Breast epithelium (tissue), 4 donors: Measurements from ENCODE around the gene NFATC4. TPM values are rescaled to one million over a fixed set of nuclear protein-coding genes. Genes with fewer than 3 reads are reported as not detected.
A peak's percentile ranks its signal among the peaks of the same experiment; 100 is the strongest.

Experiments used
- DNase-seq, 2 donors: peaks; one replicate each; pipeline ENCODE4 v3.0.0-alpha.2; 2019; ENCODE audit warnings: low spot score in 2 of 2
- H3K27ac ChIP-seq, 2 donors: fragments of 200-600 bp; sonication (generic) in 1 of 2; one replicate each; pipeline ENCODE4 v1.5.1; 2016 to 2019; ENCODE audit warnings: mild to moderate bottlenecking in 1 of 2
- H3K27me3 ChIP-seq, 2 donors: fragments of 200-600 bp; sonication (generic) in 1 of 2; one replicate each; pipeline versions ENCODE4 v1.5.1 to v1.6.0; 2017 to 2019; ENCODE audit warnings: control low read depth in 1 of 2, mild to moderate bottlenecking in 1 of 2
- H3K36me3 ChIP-seq: fragments of 200-600 bp; one replicate; pipeline ENCODE4 v1.5.1; 2019
- H3K4me1 ChIP-seq, 2 donors: fragments of 200-600 bp; sonication (generic); one replicate each; pipeline ENCODE4 v1.5.1; 2016 to 2019; ENCODE audit warnings: control low read depth in 1 of 2
- H3K4me3 ChIP-seq, 3 donors: fragments of 200-600 bp; sonication (generic); 1 replicate in 2 of 3; 2 replicates in 1 of 3; pipeline ENCODE4 v1.5.1; 2016 to 2019; ENCODE audit warnings: mild to moderate bottlenecking in 3 of 3, moderate library complexity in 2 of 3
- H3K9me3 ChIP-seq, 2 donors: fragments of 200-600 bp; sonication (generic) in 1 of 2; one replicate each; pipeline ENCODE4 v1.5.1; 2016 to 2019; ENCODE audit warnings: control low read depth in 1 of 2
- POLR2A ChIP-seq: fragments of 450-650 bp; IDR thresholded peaks from one replicate; pipeline ENCODE4 v1.6.1; 2016; ENCODE audit warnings: antibody characterized with exemption, mild to moderate bottlenecking, moderate library complexity
- POLR2AphosphoS5 ChIP-seq, 3 donors: sonication (generic); formaldehyde crosslinking; IDR thresholded peaks; one replicate each; pipeline ENCODE4 v1.6.1; 2017; ENCODE audit warnings: antibody characterized with exemption in 3 of 3
- intact Hi-C: fragments of 100-400 bp; cut with DNase I; formaldehyde crosslinking; loops from one replicate; pipeline ENCODE4 v1.15.1; 2023; ENCODE audit warnings: low total_unique reads
- total RNA-seq, 3 donors: library from RNA; depleted of rRNA; stranded (reverse); fragments of >200 nt; gene quantifications; one replicate each; pipeline ENCODE4 v1.1.0, GENCODE V29; 2016
- TF ChIP-seq, protein P1 (sequence below), 3 donors: fragments of 450-650 bp; IDR thresholded peaks; one replicate each; pipeline ENCODE4 v1.5.1; 2016 to 2017; ENCODE audit warnings: antibody characterized with exemption in 3 of 3, mild to moderate bottlenecking in 3 of 3, moderate library complexity in 3 of 3

Gene NFATC4
- total RNA-seq, 3 donors from 2014 or later, result 28.6 to 67.2 (median 32.8) TPM

DNA sequence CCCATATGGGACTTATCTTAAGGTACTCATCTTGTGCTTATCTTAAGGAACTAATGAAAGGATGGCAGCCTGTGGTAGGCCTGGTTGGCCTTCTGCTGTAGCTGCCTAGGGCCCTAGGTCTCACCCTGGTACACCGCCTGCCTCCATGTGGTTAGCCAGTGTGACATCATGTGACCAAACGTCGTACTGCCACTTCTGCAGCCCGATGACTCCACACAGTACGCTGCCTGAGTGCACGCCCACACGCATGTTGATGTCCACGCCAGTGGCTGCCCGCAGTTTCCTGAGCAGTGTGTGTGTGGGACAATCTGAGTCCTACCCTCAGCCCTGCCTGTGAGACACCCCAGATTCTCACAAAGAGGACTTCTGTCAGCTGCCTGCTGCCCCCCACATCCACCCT is 38.2 kb upstream of the NFATC4 start:
- peaks cover 5 to 6% of the 10 kb centered on the region in 2 donors for H3K4me1 ChIP-seq
- no peak overlapping the region for H3K4me3 ChIP-seq
- no peaks in the 10 kb centered on the region for H3K9me3 ChIP-seq
- TF ChIP-seq, protein P1, sequence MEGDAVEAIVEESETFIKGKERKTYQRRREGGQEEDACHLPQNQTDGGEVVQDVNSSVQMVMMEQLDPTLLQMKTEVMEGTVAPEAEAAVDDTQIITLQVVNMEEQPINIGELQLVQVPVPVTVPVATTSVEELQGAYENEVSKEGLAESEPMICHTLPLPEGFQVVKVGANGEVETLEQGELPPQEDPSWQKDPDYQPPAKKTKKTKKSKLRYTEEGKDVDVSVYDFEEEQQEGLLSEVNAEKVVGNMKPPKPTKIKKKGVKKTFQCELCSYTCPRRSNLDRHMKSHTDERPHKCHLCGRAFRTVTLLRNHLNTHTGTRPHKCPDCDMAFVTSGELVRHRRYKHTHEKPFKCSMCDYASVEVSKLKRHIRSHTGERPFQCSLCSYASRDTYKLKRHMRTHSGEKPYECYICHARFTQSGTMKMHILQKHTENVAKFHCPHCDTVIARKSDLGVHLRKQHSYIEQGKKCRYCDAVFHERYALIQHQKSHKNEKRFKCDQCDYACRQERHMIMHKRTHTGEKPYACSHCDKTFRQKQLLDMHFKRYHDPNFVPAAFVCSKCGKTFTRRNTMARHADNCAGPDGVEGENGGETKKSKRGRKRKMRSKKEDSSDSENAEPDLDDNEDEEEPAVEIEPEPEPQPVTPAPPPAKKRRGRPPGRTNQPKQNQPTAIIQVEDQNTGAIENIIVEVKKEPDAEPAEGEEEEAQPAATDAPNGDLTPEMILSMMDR (IDR thresholded peaks at IDR 0.05), result no peak
- no peak for TF ChIP-seq POLR2AphosphoS5 (IDR thresholded peaks at IDR 0.05)
- no peak for TF ChIP-seq POLR2A
- peaks cover 0 to 4% of the 10 kb centered on the region in 2 donors for H3K27me3 ChIP-seq
- H3K27ac ChIP-seq, result no peak overlapping the region
- H3K36me3 ChIP-seq, result no peaks in the 10 kb centered on the region
- intact Hi-C loops, result loop anchor here (5.0 kb wide), 1 partner anchor 38 kb away; the partner anchor contains the start of gene NFATC4
- peak in 1 of 2 donors; percentile 42 for DNase-seq

DNA sequence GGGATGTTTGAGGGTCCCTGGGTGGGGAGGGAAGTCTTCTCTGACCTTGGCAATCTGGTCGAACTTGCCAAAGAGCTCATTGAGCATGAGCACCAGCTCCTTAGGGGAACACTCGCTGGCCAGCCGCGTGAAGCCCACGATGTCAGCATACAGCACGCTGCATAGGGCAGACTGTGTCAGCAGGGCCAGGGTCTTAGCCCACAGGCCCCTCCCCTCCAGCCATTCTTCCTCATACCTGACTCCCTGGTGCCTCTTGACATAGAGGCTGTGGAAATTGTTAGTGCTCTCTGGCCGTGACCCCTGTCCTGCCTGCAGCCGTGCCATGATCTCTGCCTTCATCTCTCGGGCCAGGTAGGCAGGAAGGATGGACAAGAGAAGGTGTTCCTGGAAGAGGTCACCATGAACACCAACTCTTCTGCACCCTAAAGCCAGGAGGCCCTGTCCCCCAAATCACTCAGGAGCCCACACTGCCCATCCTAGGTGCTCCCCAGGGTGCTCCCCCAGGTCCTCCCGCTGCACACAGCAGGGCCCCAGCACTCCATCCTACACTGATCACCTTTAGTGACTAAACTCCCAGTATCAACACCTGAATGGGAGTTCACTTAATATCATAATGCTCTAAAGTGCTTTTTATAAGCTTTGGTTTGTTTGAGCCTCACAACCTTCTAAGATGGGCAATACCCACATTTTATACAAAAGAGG is 36.9 kb upstream of the NFATC4 start:
- peaks cover 5 to 6% of the 10 kb centered on the region in 2 donors for H3K4me1 ChIP-seq
- intact Hi-C loops, result loop anchor here (5.0 kb wide), 1 partner anchor 36 kb away; the partner anchor contains the start of gene NFATC4

DNA sequence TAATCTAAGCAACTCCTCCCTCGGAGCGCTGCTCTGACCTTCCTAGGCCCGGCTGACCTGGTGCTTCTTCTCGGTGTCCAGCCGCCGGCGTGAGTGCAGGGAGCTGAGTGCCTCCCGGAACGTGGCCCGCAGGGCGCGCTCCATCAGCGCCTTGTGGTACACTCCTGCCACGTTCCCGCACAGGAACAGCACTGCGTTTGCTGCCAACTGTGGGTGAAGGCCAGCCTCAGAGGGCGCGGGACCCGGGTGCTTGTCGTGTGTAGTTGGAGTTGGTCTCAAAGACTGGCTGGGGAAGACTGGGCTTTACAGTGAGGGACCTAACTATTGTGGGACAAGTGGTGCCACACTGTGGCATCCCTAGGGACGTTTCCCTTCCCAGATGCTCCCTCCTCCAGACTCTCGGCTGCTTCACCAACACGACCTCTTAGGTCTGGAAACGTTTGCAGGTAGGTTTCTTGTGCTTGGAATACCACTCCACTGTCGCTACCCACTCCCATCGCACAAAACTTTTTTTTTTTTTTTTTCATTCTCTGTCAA is 36.2 kb upstream of the NFATC4 start:
- Histone ChIP-seq H3K9me3 (no peaks in the 10 kb centered on the region), H3K36me3 (no peaks in the 10 kb centered on the region), H3K27ac (no peak overlapping the region), H3K4me3 (peak overlapping the region in 2 of 3 donors; percentile 47 to 64), H3K27me3 (peaks cover 0 to 11% of the 10 kb centered on the region in 2 donors), H3K4me1 (peaks cover 5 to 6% of the 10 kb centered on the region in 2 donors)
- intact Hi-C loops, result loop anchor here (5.0 kb wide), 1 partner anchor 36 kb away; the partner anchor contains the start of gene NFATC4
- TF ChIP-seq POLR2A, result no peak
- TF ChIP-seq, protein P1 (IDR thresholded peaks at IDR 0.05), result no peak
- no peak for TF ChIP-seq POLR2AphosphoS5 (IDR thresholded peaks at IDR 0.05)
- no peak for DNase-seq

More for the DNA sequence above, 36.9 kb upstream of the NFATC4 start:
- H3K4me3 ChIP-seq, result no peak overlapping the region
- no peaks in the 10 kb centered on the region for H3K9me3 ChIP-seq
- H3K27ac ChIP-seq, result no peak overlapping the region
- no peak for TF ChIP-seq POLR2A
- TF ChIP-seq, protein P1 (IDR thresholded peaks at IDR 0.05), result no peak
- TF ChIP-seq POLR2AphosphoS5 (IDR thresholded peaks at IDR 0.05), result no peak
- peaks cover 0 to 11% of the 10 kb centered on the region in 2 donors for H3K27me3 ChIP-seq
- H3K36me3 ChIP-seq, result no peaks in the 10 kb centered on the region
- DNase-seq, result no peak

DNA sequence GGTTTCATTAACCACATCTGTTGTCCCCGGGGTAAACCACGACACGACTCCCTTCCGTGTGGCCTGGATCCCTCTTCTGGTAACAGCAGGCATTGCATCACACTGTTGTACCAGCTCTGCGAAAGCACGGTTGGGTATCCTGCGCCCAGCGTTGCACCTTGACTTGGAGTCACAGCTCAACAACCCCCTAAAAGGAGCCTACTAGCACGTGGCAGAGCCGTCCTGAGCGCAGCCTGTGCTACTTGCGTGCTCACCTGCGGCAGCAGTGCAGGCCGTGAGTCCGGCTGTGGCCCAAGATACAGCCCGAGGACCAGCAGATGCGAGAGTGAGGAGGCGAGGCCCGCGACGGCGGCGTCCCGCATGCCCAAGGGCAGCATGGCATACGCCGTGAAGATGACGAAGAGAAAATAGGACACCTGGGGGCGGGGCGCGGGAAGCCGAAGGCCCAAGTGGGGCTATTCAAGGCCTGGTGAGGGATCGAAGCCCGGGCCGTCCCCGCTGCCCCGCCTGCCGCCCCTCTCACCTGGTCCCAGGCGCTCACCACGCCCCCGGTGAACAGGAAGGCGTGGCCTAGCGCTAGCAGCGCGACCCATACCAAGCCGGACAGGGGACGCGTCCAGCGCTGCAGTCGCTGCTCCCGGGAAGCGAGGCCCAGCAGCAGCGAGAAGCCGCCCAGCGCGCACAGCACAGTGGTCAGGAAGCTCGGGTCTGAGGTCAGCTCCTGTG is 35.6 kb upstream of the NFATC4 start:
- TF ChIP-seq, protein P1 (IDR thresholded peaks at IDR 0.05), result peak; percentile 57 to 89 (median 81)
- no peak for TF ChIP-seq POLR2A
- TF ChIP-seq POLR2AphosphoS5 (IDR thresholded peaks at IDR 0.05), result peak in 1 of 3 donors; percentile 29
- peak; percentile 72 to 77 for DNase-seq
- no peaks in the 10 kb centered on the region for H3K36me3 ChIP-seq
- no peaks in the 10 kb centered on the region for H3K9me3 ChIP-seq
- H3K4me1 ChIP-seq, result peaks cover 5 to 6% of the 10 kb centered on the region in 2 donors
- peak overlapping the region in 1 of 2 donors; percentile 12 for H3K27ac ChIP-seq
- peaks cover 0 to 11% of the 10 kb centered on the region in 2 donors for H3K27me3 ChIP-seq
- H3K4me3 ChIP-seq, result peak overlapping the region; percentile 10 to 64 (median 47)
- intact Hi-C loops, result loop anchor here (5.0 kb wide), 1 partner anchor 35 kb away; the partner anchor contains the start of gene NFATC4
